Activated CD4-positive, alpha-beta memory T cell treated with anti-CD3 and anti-CD28 coated beads, Interleukin-2, amount 10 ng/mL, durations not matched to agents 7 days and 5 days (primary cell): ENCODE results near the gene LAIR1. TPM values are rescaled to one million over a fixed set of nuclear protein-coding genes. Genes with fewer than 3 reads are reported as not detected.

Experiments
- CTCF ChIA-PET: fragments of 350-600 bp; sonication (Branson Sonifier 250); formaldehyde crosslinking; loops from one replicate; lab custom pipeline; 2021; ENCODE audit warnings: antibody characterized with exemption, inconsistent platforms; lab: Charles Lee
- POLR2A ChIA-PET: fragments of 350-600 bp; sonication (Branson Sonifier 250); formaldehyde crosslinking; loops from one replicate; lab custom pipeline; 2021; ENCODE audit warnings: antibody characterized with exemption; lab: Charles Lee
- DNase-seq: peaks from one replicate; pipeline ENCODE4 v3.0.0-alpha.2; 2020
- H3K27ac Mint-ChIP-seq: one replicate; pipeline ENCODE4 v1.8.0; 2021; ENCODE audit warnings: mild to moderate bottlenecking, mixed read lengths
- H3K27me3 Mint-ChIP-seq: one replicate; pipeline ENCODE4 v1.8.0; 2021; ENCODE audit warnings: mixed read lengths
- H3K36me3 Mint-ChIP-seq: one replicate; pipeline ENCODE4 v1.8.0; 2021; ENCODE audit warnings: low read depth, mixed read lengths
- H3K4me1 Mint-ChIP-seq: one replicate; pipeline ENCODE4 v1.8.0; 2021; ENCODE audit warnings: mixed read lengths
- H3K4me3 Mint-ChIP-seq: one replicate; pipeline ENCODE4 v1.8.0; 2021; ENCODE audit warnings: mild to moderate bottlenecking, mixed read lengths
- H3K9me3 Mint-ChIP-seq: one replicate; pipeline ENCODE4 v1.8.0; 2021; ENCODE audit warnings: mixed read lengths
- total RNA-seq, 2 experiments: library from RNA; stranded (reverse); gene quantifications; one replicate each; pipeline ENCODE4 v1.2.3, GENCODE V29; 2021

The LAIR1 gene
- total RNA-seq, 2 experiments from 2014 or later = 56.6 to 59.0 TPM

DNA sequence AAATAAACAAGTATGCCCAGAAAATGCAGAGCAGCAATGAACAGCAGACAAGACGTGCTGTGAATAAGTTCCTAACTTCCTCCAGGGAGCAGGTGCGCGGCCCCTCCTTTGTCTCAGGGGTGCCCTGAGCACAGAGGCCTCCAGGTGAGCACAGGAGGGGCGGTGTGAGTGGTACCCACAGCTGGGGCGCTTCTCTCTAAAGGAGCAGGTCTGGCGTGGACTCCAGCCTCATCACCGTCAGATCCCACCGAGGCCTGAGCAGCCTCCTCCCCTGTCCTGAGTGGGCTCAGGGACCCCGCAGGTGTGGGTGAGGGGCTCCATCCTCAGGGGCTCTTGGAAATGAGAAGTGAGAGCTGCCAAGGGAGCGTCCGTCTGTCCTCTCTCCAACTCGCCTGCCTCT lies 54.9 kb downstream of the LAIR1 start:
- H3K27ac Mint-ChIP-seq = no peak overlapping the region
- ChIA-PET CTCF (no interaction called here), POLR2A (no interaction called here)
- H3K4me1 Mint-ChIP-seq = peaks cover 2% of the 10 kb centered on the region
- DNase-seq = no peak
- peaks cover 21% of the 10 kb centered on the region for H3K27me3 Mint-ChIP-seq
- no peaks in the 10 kb centered on the region for H3K36me3 Mint-ChIP-seq
- no peaks in the 10 kb centered on the region for H3K9me3 Mint-ChIP-seq
- H3K4me3 Mint-ChIP-seq = no peak overlapping the region

- ChIA-PET CTCF (interaction anchor here (0.5 kb wide), 1 partner anchor 37 kb away, joined by 3 read pairs; no protein-coding TSS in a partner anchor), POLR2A (no interaction called here)
- H3K36me3 Mint-ChIP-seq = no peaks in the 10 kb centered on the region
- H3K9me3 Mint-ChIP-seq = no peaks in the 10 kb centered on the region
- peaks cover 5% of the 10 kb centered on the region for H3K27me3 Mint-ChIP-seq
- H3K27ac Mint-ChIP-seq = no peak overlapping the region
- H3K4me1 Mint-ChIP-seq = peaks cover 14% of the 10 kb centered on the region
- no peak for DNase-seq
- H3K4me3 Mint-ChIP-seq = no peak overlapping the region
Measured at GRCh38 chr19:54307389-54308020, 57.2 kb downstream of the LAIR1 start.

DNA sequence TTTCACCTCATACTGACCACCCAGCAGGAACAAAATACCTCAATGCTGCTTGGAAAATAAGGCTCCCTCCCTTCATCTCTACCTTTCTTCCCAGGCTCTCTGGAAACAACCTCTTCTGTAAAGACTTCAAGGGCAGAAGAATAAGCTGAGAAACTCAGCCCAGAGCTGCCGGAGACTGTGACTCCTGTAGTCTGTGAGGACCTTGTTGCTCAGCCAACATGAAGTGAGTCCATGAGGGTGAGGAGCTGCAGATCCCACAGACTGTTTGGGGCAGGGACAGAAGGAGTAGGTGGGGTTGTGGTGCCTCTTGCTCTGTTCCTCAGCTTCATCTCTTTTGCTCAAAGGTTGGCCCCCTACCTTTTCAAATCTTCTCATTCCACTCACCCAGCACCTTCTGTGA lies 59.6 kb downstream of the LAIR1 start:
- no peaks in the 10 kb centered on the region for H3K36me3 Mint-ChIP-seq
- no peak overlapping the region for H3K27ac Mint-ChIP-seq
- peaks cover 14% of the 10 kb centered on the region for H3K4me1 Mint-ChIP-seq
- no peak overlapping the region for H3K4me3 Mint-ChIP-seq
- H3K9me3 Mint-ChIP-seq = no peaks in the 10 kb centered on the region
- CTCF ChIA-PET = no interaction called here
- POLR2A ChIA-PET = no interaction called here
- DNase-seq = no peak
- H3K27me3 Mint-ChIP-seq = peaks cover 16% of the 10 kb centered on the region

DNA sequence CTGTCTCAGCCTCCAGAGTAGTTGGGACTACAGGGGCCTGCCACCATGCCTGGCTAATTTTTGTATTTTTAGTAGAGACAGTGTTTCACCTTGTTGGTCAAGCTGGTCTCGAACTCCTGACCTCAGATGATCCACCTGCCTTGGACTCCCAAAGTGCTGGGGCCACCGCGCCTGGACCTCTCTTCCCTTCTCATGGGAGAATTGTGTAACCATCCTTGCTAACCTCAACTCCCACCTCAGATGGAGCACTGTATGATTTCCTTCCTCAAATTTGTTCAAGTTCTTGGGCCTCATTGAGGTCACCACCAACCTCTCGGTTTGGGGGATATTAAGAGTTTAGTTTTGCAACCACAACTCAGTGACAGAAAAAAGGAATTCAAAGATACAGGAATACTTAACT lies 62.5 kb downstream of the LAIR1 start:
- peaks cover 21% of the 10 kb centered on the region for H3K27me3 Mint-ChIP-seq
- ChIA-PET CTCF (interaction anchor here (0.7 to 1.3 kb wide), 2 partner anchors 37 to 86 kb away, joined by 3 read pairs; no protein-coding TSS in a partner anchor), POLR2A (no interaction called here)
- H3K4me1 Mint-ChIP-seq = peaks cover 14% of the 10 kb centered on the region
- no peak overlapping the region for H3K4me3 Mint-ChIP-seq
- no peaks in the 10 kb centered on the region for H3K36me3 Mint-ChIP-seq
- no peak for DNase-seq
- H3K9me3 Mint-ChIP-seq = no peaks in the 10 kb centered on the region
- no peak overlapping the region for H3K27ac Mint-ChIP-seq

Other genes starting within 250 kb of the LAIR1 start
- 10 to 100 TPM; 44.4 to 47.1 TPM for gene TFPT, start 249.3 kb downstream of the LAIR1 start, total RNA-seq
- 10 to 100 TPM; 53.5 to 55.0 TPM for gene PRPF31, start 249.2 kb downstream of the LAIR1 start, total RNA-seq
- gene CNOT3, start 227.2 kb downstream of the LAIR1 start, total RNA-seq = 10 to 100 TPM; 62.6 to 66.9 TPM
- 1 to 10 TPM; 8.3 to 9.2 TPM for gene LENG1, start 205.2 kb downstream of the LAIR1 start, total RNA-seq
- gene TMC4, start 191.8 kb downstream of the LAIR1 start, total RNA-seq = 1 to 10 TPM; 2.8 to 3.2 TPM
- 10 to 100 TPM; 90.8 to 93.4 TPM for gene MBOAT7, start 175.4 kb downstream of the LAIR1 start, total RNA-seq
- 10 to 100 TPM; 10.9 to 13.6 TPM for gene TSEN34, start 173.6 kb downstream of the LAIR1 start, total RNA-seq
- gene RPS9, start 164.1 kb downstream of the LAIR1 start, total RNA-seq = 1,000 to 10,000 TPM; 1,045 to 1,051 TPM
- gene LILRB3, start 141.9 kb downstream of the LAIR1 start, total RNA-seq = 1 to 10 TPM; 5.3 to 5.8 TPM
- gene LILRA6, start 122.1 kb downstream of the LAIR1 start, total RNA-seq = under 1 TPM; 0.65 to 0.68 TPM
- gene LILRB5, start 107.7 kb downstream of the LAIR1 start, total RNA-seq = not detected
- not detected for gene LILRB2, start 83.8 kb downstream of the LAIR1 start, total RNA-seq
- not detected for gene LILRA5, start 51.8 kb downstream of the LAIR1 start, total RNA-seq
- not detected for gene LILRA4, start 25.8 kb downstream of the LAIR1 start, total RNA-seq
- gene TTYH1, start 50.5 kb upstream of the LAIR1 start, total RNA-seq = under 1 TPM; 0.53 to 0.68 TPM
- 100 to 1,000 TPM; 231 to 233 TPM for gene LENG8, start 84.3 kb upstream of the LAIR1 start, total RNA-seq
- 1 to 10 TPM; 8.5 to 8.7 TPM for gene LENG9, start 98.8 kb upstream of the LAIR1 start, total RNA-seq
- not detected for gene CDC42EP5, start 108.4 kb upstream of the LAIR1 start, total RNA-seq
- 1 to 10 TPM; 2.4 to 3.8 TPM for gene LAIR2, start 137.9 kb upstream of the LAIR1 start, total RNA-seq
- gene LILRA2, start 208.9 kb upstream of the LAIR1 start, total RNA-seq = not detected
- gene LILRA1, start 228.7 kb upstream of the LAIR1 start, total RNA-seq = not detected